H1 (cell line): ENCODE results near the gene ZBTB43. TPM values are rescaled to one million over a fixed set of nuclear protein-coding genes. Genes with fewer than 3 reads are reported as not detected.

Experiments
- CTCF ChIA-PET: fragments of 300-600 bp; sonication (Branson Sonifier 250); formaldehyde crosslinking; loops from one replicate; lab custom pipeline; 2021; ENCODE audit not compliant: partially characterized antibody; lab: Charles Lee
- POLR2A ChIA-PET: fragments of 300-600 bp; sonication (Branson Sonifier 250); formaldehyde crosslinking; loops from one replicate; lab custom pipeline; 2021; ENCODE audit warnings: inconsistent platforms; ENCODE audit not compliant: partially characterized antibody; lab: Charles Lee
- DNase-seq, 2 experiments: peaks; one replicate each; pipeline versions ENCODE4 v3.0.0 to v3.0.0-alpha.2; 2010 to 2022; ENCODE audit warnings: low spot score in 2 of 2, low read depth in 1 of 2, mixed read lengths in 1 of 2
- FAIRE-seq: peaks from 2 replicates; lab custom pipeline; 2011; peaks lifted over from hg19 to GRCh38; lab: Jason Lieb, UNC
- H2AFZ ChIP-seq: 2 replicates; pipeline ENCODE4 v1.8.1; 2012; ENCODE audit warnings: low read length, inconsistent platforms
- H2AK5ac ChIP-seq: 2 replicates; pipeline ENCODE4 v1.6.1; 2013; ENCODE audit warnings: low read depth, low read length
- H2BK120ac ChIP-seq: replicated peaks from 2 replicates; pipeline ENCODE3; 2013; ENCODE audit warnings: low read depth, low read length, inconsistent platforms
- H2BK12ac ChIP-seq: 2 replicates; pipeline ENCODE4 v1.6.1; 2013; ENCODE audit warnings: low read depth, low read length
- H2BK15ac ChIP-seq: 2 replicates; pipeline ENCODE4 v1.6.1; 2013; ENCODE audit warnings: low read length
- H2BK20ac ChIP-seq: 2 replicates; pipeline ENCODE4 v1.6.1; 2013; ENCODE audit warnings: low read length
- H2BK5ac ChIP-seq: 2 replicates; pipeline ENCODE4 v1.6.1; 2013; ENCODE audit warnings: low read depth, low read length
- H3K14ac ChIP-seq: 2 replicates; pipeline ENCODE4 v1.6.1; 2013; ENCODE audit warnings: inconsistent platforms; ENCODE audit not compliant: insufficient read length
- H3K18ac ChIP-seq: 2 replicates; pipeline ENCODE4 v1.6.1; 2013; ENCODE audit warnings: low read length; ENCODE audit errors: extremely low read depth
- H3K23ac ChIP-seq: 2 replicates; pipeline ENCODE4 v1.6.1; 2013; ENCODE audit warnings: inconsistent platforms; ENCODE audit not compliant: insufficient read length
- H3K23me2 ChIP-seq: 2 replicates; pipeline ENCODE4 v1.6.1; 2013; ENCODE audit warnings: low read depth, low read length
- H3K27ac ChIP-seq: 2 replicates; pipeline ENCODE4 v1.6.1; 2011; ENCODE audit warnings: low read depth, low read length, inconsistent platforms
- H3K27me3 ChIP-seq, 4 experiments: replicated peaks in 1 of 4; 1 replicate in 1 of 4; 2 replicates in 3 of 4; pipeline versions ENCODE4 v1.6.1 to v1.8.1; 2011 to 2013; ENCODE audit warnings: low read length in 3 of 4, mild to moderate bottlenecking in 3 of 4, inconsistent platforms in 2 of 4, mixed read lengths in 2 of 4, moderate library complexity in 1 of 4; ENCODE audit not compliant: control insufficient read depth in 3 of 4, insufficient read depth in 3 of 4; ENCODE audit errors: extremely low read depth in 1 of 4
- H3K36me3 ChIP-seq, 4 experiments: 2 replicates each; pipeline versions ENCODE4 v1.6.1 to v1.8.1; 2011 to 2013; ENCODE audit warnings: mild to moderate bottlenecking in 4 of 4, low read length in 3 of 4, moderate library complexity in 2 of 4, control low read depth in 1 of 4, inconsistent platforms in 1 of 4; ENCODE audit not compliant: insufficient read depth in 4 of 4, control insufficient read depth in 2 of 4
- H3K4ac ChIP-seq: replicated peaks from 2 replicates; pipeline ENCODE3; 2013; ENCODE audit warnings: low read length, low read depth, mixed read lengths, inconsistent platforms; ENCODE audit not compliant: insufficient read length
- H3K4me1 ChIP-seq, 4 experiments: replicated peaks in 1 of 4; 1 replicate in 1 of 4; 2 replicates in 3 of 4; pipeline versions ENCODE4 v1.6.1 to v1.8.1; 2011 to 2013; ENCODE audit warnings: low read length in 3 of 4, inconsistent platforms in 2 of 4, mixed read lengths in 1 of 4; ENCODE audit not compliant: insufficient read depth in 4 of 4, control insufficient read depth in 3 of 4
- H3K4me2 ChIP-seq, 2 experiments: 2 replicates each; pipeline versions ENCODE4 v1.6.1 to v1.8.1; 2011 to 2013; ENCODE audit warnings: low read depth in 2 of 2, low read length in 2 of 2, control low read depth in 1 of 2, inconsistent platforms in 1 of 2, mild to moderate bottlenecking in 1 of 2; ENCODE audit not compliant: insufficient read depth in 1 of 2
- H3K4me3 ChIP-seq, 4 experiments: fragments of 200-600, 300-600 bp in 1 of 4; sonication (generic), shearing (Covaris generic), sonication (Bioruptor Twin) in 1 of 4; 2 replicates each; pipeline versions ENCODE4 v1.5.1 to v1.8.1; 2011 to 2016; ENCODE audit warnings: low read length in 4 of 4, low read depth in 3 of 4, control low read depth in 2 of 4, inconsistent platforms in 2 of 4, mild to moderate bottlenecking in 2 of 4, mixed read lengths in 1 of 4, moderate library complexity in 1 of 4; ENCODE audit not compliant: insufficient read depth in 2 of 4; ENCODE audit errors: extremely low read depth in 1 of 4
- H3K56ac ChIP-seq: replicated peaks from 2 replicates; pipeline ENCODE3; 2013; ENCODE audit warnings: low read depth, mild to moderate bottlenecking, mixed read lengths, low read length, inconsistent platforms; ENCODE audit not compliant: insufficient read length
- H3K79me1 ChIP-seq: 2 replicates; pipeline ENCODE4 v1.6.1; 2013; ENCODE audit warnings: low read depth, low read length, control low read depth
- H3K79me2 ChIP-seq, 2 experiments: 2 replicates each; pipeline versions ENCODE4 v1.6.1 to v1.8.1; 2012 to 2013; ENCODE audit warnings: low read length in 2 of 2, mild to moderate bottlenecking in 2 of 2, inconsistent platforms in 1 of 2; ENCODE audit not compliant: insufficient read depth in 2 of 2, control insufficient read depth in 1 of 2
- H3K9ac ChIP-seq, 4 experiments: replicated peaks in 1 of 4; 1 replicate in 1 of 4; 2 replicates in 3 of 4; pipeline versions ENCODE4 v1.6.1 to v1.8.1; 2011 to 2013; ENCODE audit warnings: low read depth in 3 of 4, low read length in 3 of 4, control low read depth in 2 of 4, mild to moderate bottlenecking in 2 of 4, moderate library complexity in 2 of 4, inconsistent platforms in 1 of 4; ENCODE audit errors: extremely low read depth in 1 of 4
- H3K9me3 ChIP-seq, 2 experiments: 2 replicates each; pipeline versions ENCODE4 v1.6.1 to v1.8.1; 2012 to 2013; ENCODE audit warnings: mild to moderate bottlenecking in 2 of 2, moderate library complexity in 2 of 2, control low read depth in 1 of 2, inconsistent platforms in 1 of 2, low read depth in 1 of 2, low read length in 1 of 2, mixed read lengths in 1 of 2; ENCODE audit not compliant: insufficient read depth in 2 of 2
- H4K20me1 ChIP-seq, 2 experiments: replicated peaks in 1 of 2; 2 replicates each; pipeline versions ENCODE3 to v1.8.1; 2011 to 2013; ENCODE audit warnings: inconsistent platforms in 2 of 2, low read length in 2 of 2, mild to moderate bottlenecking in 1 of 2; ENCODE audit not compliant: insufficient read depth in 2 of 2, control insufficient read depth in 1 of 2
- H4K5ac ChIP-seq: 2 replicates; pipeline ENCODE4 v1.6.1; 2013; ENCODE audit warnings: low read length, low read depth, mixed read lengths, inconsistent platforms; ENCODE audit not compliant: insufficient read length
- H4K8ac ChIP-seq: 2 replicates; pipeline ENCODE4 v1.8.0; 2013; ENCODE audit warnings: mild to moderate bottlenecking, moderate library complexity, low read length, inconsistent platforms; ENCODE audit not compliant: insufficient read depth; ENCODE audit errors: extremely low read depth
- H4K91ac ChIP-seq: replicated peaks from 2 replicates; pipeline ENCODE3; 2013; ENCODE audit warnings: low read length, mixed read lengths, inconsistent platforms; ENCODE audit not compliant: insufficient read length
- CTBP2 ChIP-seq: IDR thresholded peaks from 2 replicates; pipeline ENCODE4 v1.7.0; 2011; ENCODE audit warnings: borderline replicate concordance, mild to moderate bottlenecking, moderate library complexity, mixed read lengths, low read length; ENCODE audit not compliant: insufficient read depth, insufficient read length
- HDAC6 ChIP-seq: IDR thresholded peaks from one replicate; pipeline ENCODE4 v1.7.1; 2012; ENCODE audit warnings: low read depth, mild to moderate bottlenecking, inconsistent platforms, low read length, moderate library complexity
- KDM4A ChIP-seq: IDR thresholded peaks from one replicate; pipeline ENCODE4 v1.7.1; 2012; ENCODE audit warnings: low read depth, mild to moderate bottlenecking, moderate library complexity, low read length, inconsistent platforms; ENCODE audit not compliant: severe bottlenecking
- MAFK ChIP-seq: IDR thresholded peaks from 2 replicates; pipeline ENCODE4 v1.6.1; 2012; ENCODE audit warnings: low read depth, mild to moderate bottlenecking, improper control_type of control experiment, low read length
- POLR2AphosphoS5 ChIP-seq: IDR thresholded peaks from 2 replicates; pipeline ENCODE4 v1.6.1; 2011; ENCODE audit warnings: low read depth, low read length
- POU5F1 ChIP-seq: IDR thresholded peaks from 2 replicates; pipeline ENCODE4 v1.6.1; 2011; ENCODE audit warnings: low read depth, mild to moderate bottlenecking, low read length, moderate library complexity
- RAD21 ChIP-seq, 2 experiments: IDR thresholded peaks in 1 of 2; conservative IDR thresholded peaks in 1 of 2; 2 replicates each; pipeline ENCODE4 v1.6.1; 2011; ENCODE audit warnings: low read depth in 2 of 2, low read length in 2 of 2, improper control_type of control experiment in 1 of 2, inconsistent platforms in 1 of 2, mild to moderate bottlenecking in 1 of 2, moderate library complexity in 1 of 2
- RBBP5 ChIP-seq: IDR thresholded peaks from 2 replicates; pipeline ENCODE4 v1.7.1; 2012; ENCODE audit warnings: low read depth, mild to moderate bottlenecking, inconsistent platforms, low read length, moderate library complexity, borderline replicate concordance
- RNF2 ChIP-seq: fragments of 200-900, 300-1000 bp; sonication (generic); IDR thresholded peaks from 2 replicates; pipeline ENCODE4 v1.7.1; 2016; ENCODE audit warnings: borderline replicate concordance, low read depth, mild to moderate bottlenecking, antibody characterized with exemption, low read length; ENCODE audit not compliant: poor library complexity, severe bottlenecking; ENCODE audit errors: missing control alignments
- TBP ChIP-seq: IDR thresholded peaks from 2 replicates; pipeline ENCODE4 v1.6.1; 2011; ENCODE audit warnings: low read depth, low read length, improper control_type of control experiment
- TCF12 ChIP-seq: IDR thresholded peaks from 2 replicates; pipeline ENCODE4 v1.6.1; 2011; ENCODE audit warnings: low read depth, mild to moderate bottlenecking, low read length
- WGBS, 2 experiments: shearing (Covaris generic) in 1 of 2; methylation state at CpG; one replicate each; pipeline versions ENCODE4 v1.1.6 to v1.1.7; 2013 to 2015; ENCODE audit warnings: low lambda C conversion rate in 2 of 2, mixed read lengths in 2 of 2, inconsistent platforms in 1 of 2, low coverage in 1 of 2, missing lambda C conversion rate in 1 of 2; ENCODE audit not compliant: insufficient replicate concordance in 2 of 2, insufficient coverage in 1 of 2, insufficient read length in 1 of 2; ENCODE audit errors: extremely low coverage in 1 of 2, missing lambda C conversion rate in 1 of 2; 5-methylcytosine and 5-hydroxymethylcytosine counted together
- polyA plus RNA-seq, 7 experiments: library from polyadenylated mRNA; depleted of rRNA in 3 of 7; stranded (reverse) in 5 of 7; unstranded in 2 of 7; fragments of >200 nt in 5 of 7; fragments of 200-250 nt in 2 of 7; gene quantifications; 1 replicate in 5 of 7; 2 replicates in 1 of 7; 4 replicates in 1 of 7; pipeline versions ENCODE4 v1.2.1 to v1.2.3, GENCODE V29; 2011 to 2013; ENCODE audit warnings: missing spikeins in 2 of 7, mixed read lengths in 2 of 7
- total RNA-seq: library from RNA; stranded (reverse); fragmentation: NEBNext Ultra II Directional; extraction: Animal tissue kit (Norgen Biotek cat#: 25700); gene quantifications from 2 replicates; pipeline ENCODE4 v1.2.1, GENCODE V29; 2021

The ZBTB43 gene
- total and polyA plus RNA-seq, 2 of the 8 experiments (the other 6 are each of a cell fraction or from before 2014, with no cell fraction given) = 4.1 to 16.7 TPM

- Histone ChIP-seq H2AK5ac (no peak overlapping the region), H4K20me1 (peaks cover 0 to 7% of the 10 kb centered on the region in 2 experiments), H2BK15ac (0 out of 2 replicates have a peak overlapping the region, but pooled peaks have one; percentile 13), H3K4me3 (peak overlapping the region; percentile 48 to 85 (median 74)), H2BK5ac (no peak overlapping the region), H4K5ac (no peak overlapping the region), H2AFZ (no peak overlapping the region; the same call in 1 of the 2 replicates), H3K18ac (peak overlapping the region; percentile 21; the same call in 1 of the 2 replicates), H2BK20ac (no peak overlapping the region), H3K27ac (no peak overlapping the region), H3K4me2 (peak overlapping the region; percentile 85 to 92), H3K14ac (no peak overlapping the region), H3K9ac (peak overlapping the region in 2 of 4 experiments; percentile 2 to 81; a peak in 5 of 7 replicates), H3K9me3 (no peaks in the 10 kb centered on the region), H2BK120ac (no peak overlapping the region), H3K23ac (no peak overlapping the region), H3K23me2 (peaks cover 4% of the 10 kb centered on the region; the same call in 1 of the 2 replicates), H3K79me2 (peaks cover 6 to 39% of the 10 kb centered on the region in 2 experiments), H3K56ac (no peak overlapping the region), H2BK12ac (no peak overlapping the region), H3K4me1 (peaks cover 5 to 17% (median 8%) of the 10 kb centered on the region in 4 experiments), H4K8ac (no peak overlapping the region; the same call in 1 of the 2 replicates), H4K91ac (no peak overlapping the region), H3K79me1 (peaks cover 12% of the 10 kb centered on the region), H3K36me3 (peaks cover 0 to 16% (median 1%) of the 10 kb centered on the region in 4 experiments; a peak in 1 of 8 replicates), H3K4ac (no peak overlapping the region), H3K27me3 (no peaks in the 10 kb centered on the region; a peak in 2 of 7 replicates)
- 1% methylated on average over 33 of the region's 71 CpGs; no CpG with 5 or more reads in 1 of the 2 experiments for WGBS, 2 experiments
- POLR2A ChIA-PET = no interaction called here
- FAIRE-seq = no peak
- CTCF ChIA-PET = interaction anchor here (1.1 to 2.2 kb wide), 3 partner anchors 11 to 68 kb away, joined by 3 to 12 read pairs (median 4); no protein-coding TSS in a partner anchor
- DNase-seq = peak in 1 of 2 experiments; percentile 67
- TF ChIP-seq TBP (no peak), RAD21 (IDR thresholded peaks at IDR 0.05 in 1 of 2, conservative IDR thresholded peaks at IDR 0.05 in 1 of 2; ENCODE audit: low read depth in 2 of 2, low read length in 2 of 2) (no peak), POLR2AphosphoS5 (no peak), HDAC6 (no peak), KDM4A (peak; percentile 90), RBBP5 (peak; percentile 24; the same call in 1 of the 2 replicates), RNF2 (no peak), CTBP2 (no peak), POU5F1 (no peak), TCF12 (no peak), MAFK (no peak)
These were observed 56.1 kb downstream of the ZBTB43 start for GRCh38 chr9:126860757-126861466.
